Glutamatergic neuron (in vitro differentiated cells): ENCODE results near the gene BCL7A. TPM values are rescaled to one million over a fixed set of nuclear protein-coding genes. Genes with fewer than 3 reads are reported as not detected.

Experiments used
- DNase-seq: peaks from one replicate; pipeline ENCODE4 v3.0.0; 2022
- H3K27ac Mint-ChIP-seq: one replicate; pipeline ENCODE4 v1.8.0; 2020; ENCODE audit warnings: mild to moderate bottlenecking, mixed read lengths, inconsistent platforms; ENCODE audit not compliant: unreplicated experiment
- H3K27me3 Mint-ChIP-seq: one replicate; pipeline ENCODE4 v1.8.0; 2020; ENCODE audit warnings: mild to moderate bottlenecking, moderate library complexity, mixed read lengths, inconsistent platforms; ENCODE audit not compliant: unreplicated experiment
- H3K36me3 Mint-ChIP-seq: one replicate; pipeline ENCODE4 v1.8.0; 2020; ENCODE audit warnings: mild to moderate bottlenecking, mixed read lengths, inconsistent platforms; ENCODE audit not compliant: unreplicated experiment
- H3K4me1 Mint-ChIP-seq: one replicate; pipeline ENCODE4 v1.8.0; 2020; ENCODE audit warnings: mild to moderate bottlenecking, low read depth, mixed read lengths, inconsistent platforms; ENCODE audit not compliant: unreplicated experiment
- H3K4me3 Mint-ChIP-seq: one replicate; pipeline ENCODE4 v1.8.0; 2020; ENCODE audit warnings: mild to moderate bottlenecking, mixed read lengths, inconsistent platforms; ENCODE audit not compliant: unreplicated experiment
- H3K9me3 Mint-ChIP-seq: one replicate; pipeline ENCODE4 v1.8.0; 2020; ENCODE audit warnings: mild to moderate bottlenecking, moderate library complexity, mixed read lengths, inconsistent platforms; ENCODE audit not compliant: unreplicated experiment
- CTCF ChIP-seq: fragments of 200-600 bp; sonication (generic); IDR thresholded peaks from one replicate; pipeline ENCODE4 v1.5.0; 2021; ENCODE audit not compliant: partially characterized antibody, unreplicated experiment
- total RNA-seq: library from RNA; stranded (reverse); fragmentation: NEBNext Ultra II Directional; extraction: Animal tissue kit (Norgen Biotek cat#: 25700); gene quantifications from one replicate; pipeline ENCODE4 v1.2.1, GENCODE V29; 2021; ENCODE audit not compliant: unreplicated experiment

The BCL7A gene
- total RNA-seq, 1 donor from 2014 or later, result 148 TPM

- peaks cover 10% of the 10 kb centered on the region for H3K9me3 Mint-ChIP-seq
Observed at GRCh38 chr12:122080149-122081082, 58.7 kb downstream of the BCL7A start.

GRCh38 chr12:122081083-122081696, 59.5 kb downstream of the BCL7A start:
- no peak for DNase-seq
- TF ChIP-seq CTCF, result no peak
- peaks cover 14% of the 10 kb centered on the region for H3K9me3 Mint-ChIP-seq
- peak overlapping the region; percentile 91 for H3K4me3 Mint-ChIP-seq
- H3K27me3 Mint-ChIP-seq, result peaks cover 9% of the 10 kb centered on the region
- H3K27ac Mint-ChIP-seq, result peak overlapping the region; percentile 91
- peaks cover 32% of the 10 kb centered on the region for H3K4me1 Mint-ChIP-seq
- H3K36me3 Mint-ChIP-seq, result peaks cover 7% of the 10 kb centered on the region

More at GRCh38 chr12:122080149-122081082, 58.7 kb downstream of the BCL7A start:
- Mint-ChIP-seq H3K27ac (peak overlapping the region; percentile 91), H3K36me3 (peaks cover 7% of the 10 kb centered on the region), H3K27me3 (peaks cover 7% of the 10 kb centered on the region), H3K4me3 (peak overlapping the region; percentile 91), H3K4me1 (peaks cover 24% of the 10 kb centered on the region)
- no peak for TF ChIP-seq CTCF
- no peak for DNase-seq

GRCh38 chr12:122081697-122082221, 60.1 kb downstream of the BCL7A start:
- peaks cover 15% of the 10 kb centered on the region for H3K9me3 Mint-ChIP-seq
- H3K4me1 Mint-ChIP-seq, result peaks cover 37% of the 10 kb centered on the region
- peak overlapping the region; percentile 67 for H3K27ac Mint-ChIP-seq
- TF ChIP-seq CTCF, result no peak
- peaks cover 7% of the 10 kb centered on the region for H3K36me3 Mint-ChIP-seq
- H3K4me3 Mint-ChIP-seq, result peak overlapping the region; percentile 91
- peaks cover 9% of the 10 kb centered on the region for H3K27me3 Mint-ChIP-seq
- no peak for DNase-seq

GRCh38 chr12:122082621-122083356, 61.1 kb downstream of the BCL7A start:
- no peak overlapping the region for H3K27ac Mint-ChIP-seq
- peaks cover 18% of the 10 kb centered on the region for H3K9me3 Mint-ChIP-seq
- no peak for DNase-seq
- no peak for TF ChIP-seq CTCF
- H3K27me3 Mint-ChIP-seq, result peaks cover 9% of the 10 kb centered on the region
- peak overlapping the region; percentile 91 for H3K4me3 Mint-ChIP-seq
- H3K4me1 Mint-ChIP-seq, result peaks cover 47% of the 10 kb centered on the region
- H3K36me3 Mint-ChIP-seq, result peaks cover 7% of the 10 kb centered on the region
